GM12891 (cell line): ENCODE results near the gene AIFM1.

Source experiments
- PAX5 ChIP-seq: IDR thresholded peaks from 2 replicates; pipeline ENCODE4 v1.6.1; 2011; ENCODE audit warnings: low read length, moderate library complexity, mild to moderate bottlenecking; ENCODE audit not compliant: insufficient read depth, severe bottlenecking
- POLR2A ChIP-seq: IDR thresholded peaks from 2 replicates; pipeline ENCODE4 v1.6.1; 2011; ENCODE audit warnings: low read depth, low read length, control low read depth
- POLR2AphosphoS5 ChIP-seq: IDR thresholded peaks from 2 replicates; pipeline ENCODE4 v1.6.1; 2011; ENCODE audit warnings: low read depth, low read length, control low read depth
- SPI1 ChIP-seq: IDR thresholded peaks from 2 replicates; pipeline ENCODE4 v1.6.1; 2011; ENCODE audit warnings: low read depth, low read length, control low read depth
- TAF1 ChIP-seq: IDR thresholded peaks from 2 replicates; pipeline ENCODE4 v1.6.1; 2011; ENCODE audit warnings: low read depth, low read length, control low read depth

GRCh38 chrX:130147631-130148030, 18.0 kb downstream of the AIFM1 start:
- TF ChIP-seq POLR2A, result no peak
- TF ChIP-seq TAF1, result no peak
- no peak for TF ChIP-seq SPI1
- no peak for TF ChIP-seq POLR2AphosphoS5
- TF ChIP-seq PAX5, result no peak
